ENCODE measurements around the gene SEMA3C.

SEMA3C gene

DNA sequence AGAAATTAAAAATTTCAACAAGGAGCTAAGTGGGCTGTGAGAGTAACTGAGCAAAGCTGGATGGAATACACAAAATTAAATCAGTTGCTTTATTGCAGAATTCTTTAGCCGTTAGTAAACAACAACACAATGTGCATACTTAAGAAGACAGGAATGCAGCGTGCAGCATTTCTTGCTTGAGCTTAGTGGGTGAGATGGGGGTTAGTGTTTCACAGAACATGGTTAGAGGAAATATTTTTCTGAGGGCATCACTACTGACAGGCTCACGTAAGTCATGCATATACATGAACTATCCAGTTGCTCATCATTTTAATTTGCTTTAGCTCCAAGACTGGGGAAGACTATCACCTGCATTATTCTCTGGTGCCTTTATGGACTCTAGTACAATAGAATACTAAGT is 199.6 kb downstream of the SEMA3C start:
- TF ChIP-seq SPI1 (IDR thresholded peaks at IDR 0.05; ENCODE audit: low read depth, low read length) (no peak), POU2F2 (IDR thresholded peaks at IDR 0.05; ENCODE audit: low read depth, low read length) (no peak), TAF1 (IDR thresholded peaks at IDR 0.05; ENCODE audit: low read depth, low read length) (no peak), POLR2A (IDR thresholded peaks at IDR 0.05; ENCODE audit: low read depth, low read length) (no peak)
- no peak for FAIRE-seq
- no peak for DNase-seq (ENCODE audit: insufficient read length, low spot score)

DNA sequence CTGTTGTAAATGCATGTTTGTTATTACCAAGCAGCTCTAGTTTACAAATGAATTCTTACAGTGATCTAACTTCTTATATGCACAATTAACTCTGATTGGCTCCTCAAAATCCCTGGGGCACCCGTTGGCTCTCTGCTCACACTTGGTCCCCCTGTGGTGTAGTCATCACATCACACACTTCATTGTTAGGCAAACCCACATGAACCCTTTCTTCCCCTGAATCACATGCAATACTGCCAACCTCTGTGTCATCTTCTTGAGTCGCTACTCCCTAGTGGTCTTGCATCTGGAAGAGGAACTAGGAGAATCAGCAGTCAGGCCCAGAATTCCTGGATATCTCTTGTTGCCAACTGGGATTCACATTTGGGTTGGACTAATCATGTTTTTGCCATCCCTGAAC is 207.3 kb downstream of the SEMA3C start:
- TF ChIP-seq TAF1 (IDR thresholded peaks at IDR 0.05; ENCODE audit: low read depth, low read length) (no peak), POU2F2 (IDR thresholded peaks at IDR 0.05; ENCODE audit: low read depth, low read length) (no peak), PAX5 (IDR thresholded peaks at IDR 0.05; ENCODE audit: insufficient read depth, low read length, severe bottlenecking) (no peak), SPI1 (IDR thresholded peaks at IDR 0.05; ENCODE audit: low read depth, low read length) (no peak), POLR2A (IDR thresholded peaks at IDR 0.05; ENCODE audit: low read depth, low read length) (no peak), POLR2AphosphoS5 (IDR thresholded peaks at IDR 0.05; ENCODE audit: low read depth, low read length) (no peak)
- FAIRE-seq (no peak), DNase-seq (ENCODE audit: insufficient read length, low spot score) (no peak)

DNA sequence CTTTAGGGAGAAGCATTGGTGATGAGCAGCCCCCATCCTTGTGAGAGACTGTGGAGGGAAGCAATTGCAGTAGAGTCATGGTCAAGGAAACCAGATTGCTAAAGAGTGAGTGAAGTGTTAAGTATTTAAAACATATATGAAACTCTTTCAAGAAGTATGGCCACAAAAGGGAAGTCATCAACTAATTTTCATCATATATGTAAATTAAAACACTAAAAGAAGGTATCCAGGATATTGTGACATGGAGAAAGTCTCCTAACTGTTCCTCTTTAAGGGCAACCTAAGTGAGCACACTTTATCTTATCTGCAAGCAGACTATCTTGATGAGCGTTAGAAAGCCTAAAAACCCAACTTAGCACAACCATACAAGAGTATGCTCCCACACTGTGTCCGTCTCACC is 210.7 kb downstream of the SEMA3C start:
- DNase-seq (ENCODE audit: insufficient read length, low spot score) (no peak), FAIRE-seq (no peak)
- no peak for TF ChIP-seq SPI1 (IDR thresholded peaks at IDR 0.05; ENCODE audit: low read depth, low read length)
- TF ChIP-seq POLR2A (IDR thresholded peaks at IDR 0.05; ENCODE audit: low read depth, low read length) = no peak
- no peak for TF ChIP-seq TAF1 (IDR thresholded peaks at IDR 0.05; ENCODE audit: low read depth, low read length)
- TF ChIP-seq POU2F2 (IDR thresholded peaks at IDR 0.05; ENCODE audit: low read depth, low read length) = no peak

DNA sequence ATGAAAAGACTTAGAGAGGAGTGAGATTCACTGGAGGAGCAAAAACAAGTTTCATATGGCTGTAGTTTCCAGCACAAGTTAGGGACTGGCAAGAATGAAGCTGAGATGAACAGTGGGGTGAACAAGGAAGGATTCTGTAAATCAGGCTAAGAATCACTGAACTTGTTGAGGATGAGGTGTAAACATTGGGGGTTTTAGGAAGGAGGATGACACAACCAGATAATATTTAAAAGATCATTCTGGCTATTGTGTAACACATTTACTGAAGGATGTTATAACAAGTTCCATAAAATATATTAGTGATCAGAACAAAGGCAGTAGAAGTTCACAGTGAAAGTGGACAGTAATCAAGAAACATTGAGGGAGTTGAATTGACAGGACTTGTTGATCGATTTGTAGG is 211.5 kb downstream of the SEMA3C start:
- DNase-seq (ENCODE audit: insufficient read length, low spot score) (no peak), FAIRE-seq (no peak)
- TF ChIP-seq SPI1 (IDR thresholded peaks at IDR 0.05; ENCODE audit: low read depth, low read length) (no peak), POU2F2 (IDR thresholded peaks at IDR 0.05; ENCODE audit: low read depth, low read length) (no peak), PAX5 (IDR thresholded peaks at IDR 0.05; ENCODE audit: insufficient read depth, low read length, severe bottlenecking) (no peak), POLR2AphosphoS5 (IDR thresholded peaks at IDR 0.05; ENCODE audit: low read depth, low read length) (no peak)

DNA sequence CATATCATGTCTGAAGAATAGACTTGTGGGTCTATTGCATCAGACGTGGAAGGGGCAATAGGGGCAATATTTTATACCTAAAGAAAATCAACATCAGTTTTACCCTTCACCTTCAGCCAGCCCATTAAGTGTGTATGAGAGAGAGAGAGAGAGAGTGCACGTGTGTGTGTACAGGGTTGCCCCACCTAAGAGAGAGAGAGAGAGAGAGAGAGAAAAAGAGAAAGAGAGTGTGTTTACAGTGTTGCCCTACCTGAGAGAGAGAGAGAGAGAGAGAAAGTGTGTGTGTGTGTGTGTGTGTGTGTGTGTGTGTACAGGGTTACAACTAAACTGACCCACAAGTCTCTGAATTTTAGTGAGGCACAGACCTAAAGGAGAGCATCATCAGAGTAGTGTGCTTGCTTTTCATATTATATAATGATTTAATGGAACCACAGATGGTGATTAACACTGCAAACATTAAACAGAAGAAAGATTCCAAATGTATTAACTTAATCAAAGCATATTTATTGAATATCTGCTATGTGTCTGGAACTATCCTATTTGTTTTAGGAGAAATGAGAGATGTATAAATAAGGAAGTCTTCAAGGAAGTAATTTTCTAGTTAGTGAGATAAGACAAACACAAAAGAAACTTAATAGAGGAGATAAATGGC is 213.6 kb downstream of the SEMA3C start:
- no peak for TF ChIP-seq PAX5 (IDR thresholded peaks at IDR 0.05; ENCODE audit: insufficient read depth, low read length, severe bottlenecking)
- no peak for TF ChIP-seq SPI1 (IDR thresholded peaks at IDR 0.05; ENCODE audit: low read depth, low read length)
- no peak for TF ChIP-seq POU2F2 (IDR thresholded peaks at IDR 0.05; ENCODE audit: low read depth, low read length)
- no peak for TF ChIP-seq POLR2A (IDR thresholded peaks at IDR 0.05; ENCODE audit: low read depth, low read length)
- no peak for TF ChIP-seq POLR2AphosphoS5 (IDR thresholded peaks at IDR 0.05; ENCODE audit: low read depth, low read length)
- TF ChIP-seq TAF1 (IDR thresholded peaks at IDR 0.05; ENCODE audit: low read depth, low read length) = no peak
- DNase-seq (ENCODE audit: insufficient read length, low spot score) (no peak), FAIRE-seq (no peak)

DNA sequence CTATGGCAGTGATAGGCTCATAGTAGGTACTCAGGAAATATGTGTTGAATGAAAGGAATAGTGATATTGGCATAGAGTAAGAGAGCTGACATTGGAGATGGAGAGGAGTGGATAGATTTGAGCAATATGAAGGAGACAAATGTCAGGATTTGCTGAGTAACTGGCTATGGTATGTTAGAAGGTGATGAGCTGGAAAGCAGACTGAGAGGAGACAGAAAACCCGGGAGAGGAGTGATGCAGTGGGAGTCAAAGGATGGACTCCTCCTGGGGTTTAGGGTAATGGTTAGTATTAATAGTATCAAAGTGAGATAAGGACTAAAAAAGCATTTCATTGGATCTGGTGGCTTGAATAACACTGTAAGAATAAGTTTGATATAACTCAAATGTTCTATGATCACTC is 215.6 kb downstream of the SEMA3C start:
- FAIRE-seq = no peak
- TF ChIP-seq TAF1 (IDR thresholded peaks at IDR 0.05; ENCODE audit: low read depth, low read length) (no peak), SPI1 (IDR thresholded peaks at IDR 0.05; ENCODE audit: low read depth, low read length) (no peak), POU2F2 (IDR thresholded peaks at IDR 0.05; ENCODE audit: low read depth, low read length) (no peak)
- no peak for DNase-seq (ENCODE audit: insufficient read length, low spot score)

DNA sequence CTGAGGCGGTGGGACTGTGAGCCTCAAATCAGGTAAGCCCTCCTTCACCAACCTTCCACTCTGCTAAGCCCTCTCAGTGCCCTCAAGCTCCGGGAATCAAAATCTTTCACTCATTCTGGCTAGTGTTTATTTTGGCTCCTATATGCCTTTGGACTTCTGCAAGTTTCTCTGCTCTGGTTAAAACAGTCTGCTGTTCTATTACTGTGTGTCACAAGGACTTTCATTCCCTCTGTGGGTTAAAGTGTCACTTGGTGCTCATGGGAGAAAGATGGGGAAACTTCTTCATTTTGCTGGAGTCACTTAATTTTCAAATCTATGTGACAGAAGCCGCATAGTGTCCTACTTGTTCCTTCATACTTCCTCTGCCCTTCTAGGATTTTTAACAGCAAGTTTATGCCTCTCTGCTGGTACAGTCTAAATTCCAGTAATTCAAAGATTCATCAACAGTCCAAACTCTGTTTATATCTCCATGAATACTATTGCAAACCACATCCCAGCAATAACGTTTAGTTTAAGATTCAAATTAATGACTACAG is 219.1 kb downstream of the SEMA3C start:
- FAIRE-seq (no peak), DNase-seq (ENCODE audit: insufficient read length, low spot score) (no peak)
- no peak for TF ChIP-seq SPI1 (IDR thresholded peaks at IDR 0.05; ENCODE audit: low read depth, low read length)
- TF ChIP-seq POLR2A (IDR thresholded peaks at IDR 0.05; ENCODE audit: low read depth, low read length) = no peak
- TF ChIP-seq TAF1 (IDR thresholded peaks at IDR 0.05; ENCODE audit: low read depth, low read length) = no peak
- no peak for TF ChIP-seq POLR2AphosphoS5 (IDR thresholded peaks at IDR 0.05; ENCODE audit: low read depth, low read length)
- no peak for TF ChIP-seq PAX5 (IDR thresholded peaks at IDR 0.05; ENCODE audit: insufficient read depth, low read length, severe bottlenecking)
- no peak for TF ChIP-seq POU2F2 (IDR thresholded peaks at IDR 0.05; ENCODE audit: low read depth, low read length)

DNA sequence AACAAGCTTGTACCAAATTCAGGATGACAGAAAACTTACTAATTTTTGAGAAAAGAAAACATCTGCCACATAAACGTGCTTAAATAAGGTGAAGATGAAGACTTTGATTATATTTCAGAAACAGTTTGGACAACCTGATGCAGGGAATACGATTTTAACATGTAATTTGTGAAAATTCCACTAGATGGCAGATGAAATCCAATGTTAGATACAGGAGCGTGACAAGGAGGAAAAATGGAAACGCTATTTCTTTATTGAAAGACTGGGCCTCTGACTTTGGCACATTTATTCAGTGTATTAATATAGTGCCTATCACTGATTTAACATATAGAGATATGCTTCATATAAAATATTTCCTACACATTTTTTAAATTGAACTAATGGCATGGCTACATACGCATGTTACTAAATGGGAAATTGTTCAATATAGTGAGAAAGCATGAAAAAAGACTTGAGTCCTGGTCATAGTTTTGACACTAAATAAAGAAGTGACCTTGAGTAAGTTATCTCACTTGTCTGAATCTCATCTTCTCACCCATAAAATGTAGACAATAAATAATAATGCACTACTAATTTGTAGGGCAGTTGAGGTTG is 219.7 kb downstream of the SEMA3C start:
- peak; percentile 48 for FAIRE-seq
- no peak for TF ChIP-seq POLR2AphosphoS5 (IDR thresholded peaks at IDR 0.05; ENCODE audit: low read depth, low read length)
- TF ChIP-seq TAF1 (IDR thresholded peaks at IDR 0.05; ENCODE audit: low read depth, low read length) = no peak
- TF ChIP-seq SPI1 (IDR thresholded peaks at IDR 0.05; ENCODE audit: low read depth, low read length) = no peak
- no peak for TF ChIP-seq POU2F2 (IDR thresholded peaks at IDR 0.05; ENCODE audit: low read depth, low read length)
- TF ChIP-seq PAX5 (IDR thresholded peaks at IDR 0.05; ENCODE audit: insufficient read depth, low read length, severe bottlenecking) = no peak
- no peak for TF ChIP-seq POLR2A (IDR thresholded peaks at IDR 0.05; ENCODE audit: low read depth, low read length)
- DNase-seq (ENCODE audit: insufficient read length, low spot score) = no peak
